Stomach smooth muscle (tissue), 2 donors: ENCODE results near the gene EXOC4.

Source experiments
- H3K27ac ChIP-seq: one replicate; pipeline ENCODE4 v1.7.0; 2013; ENCODE audit warnings: mild to moderate bottlenecking, low read length, inconsistent platforms
- H3K27me3 ChIP-seq, 2 donors: one replicate each; pipeline ENCODE4 v1.7.0; 2013; ENCODE audit warnings: low read length in 2 of 2; ENCODE audit not compliant: insufficient read depth in 2 of 2, control insufficient read depth in 1 of 2
- H3K36me3 ChIP-seq, 2 donors: one replicate each; pipeline ENCODE4 v1.7.0; 2013; ENCODE audit warnings: low read length in 2 of 2; ENCODE audit not compliant: control insufficient read depth in 2 of 2, insufficient read depth in 2 of 2
- H3K4me1 ChIP-seq: one replicate; pipeline ENCODE4 v1.7.0; 2013; ENCODE audit warnings: low read length; ENCODE audit not compliant: control insufficient read depth, insufficient read depth
- H3K4me3 ChIP-seq, 2 donors: one replicate each; pipeline ENCODE4 v1.7.0; 2013; ENCODE audit warnings: low read length in 2 of 2
- H3K9ac ChIP-seq, 2 donors: one replicate each; pipeline ENCODE4 v1.7.0; 2013; ENCODE audit warnings: low read length in 2 of 2, mild to moderate bottlenecking in 1 of 2
- H3K9me3 ChIP-seq, 2 donors: one replicate each; pipeline ENCODE4 v1.7.0; 2013; ENCODE audit warnings: low read length in 2 of 2; ENCODE audit not compliant: control insufficient read depth in 2 of 2
- donor health status: healthy.
- donor health status: Pancreatic carcinoma.

The EXOC4 gene

GRCh38 chr7:133382775-133383559 lies 130.1 kb downstream of the EXOC4 start:
- no peak overlapping the region for H3K4me3 ChIP-seq
- H3K27me3 ChIP-seq, result no peaks in the 10 kb centered on the region
- H3K27ac ChIP-seq, result no peak overlapping the region
- H3K36me3 ChIP-seq, result no peaks in the 10 kb centered on the region
- H3K4me1 ChIP-seq, result no peaks in the 10 kb centered on the region
- H3K9me3 ChIP-seq, result no peaks in the 10 kb centered on the region
- no peak overlapping the region for H3K9ac ChIP-seq

- no peaks in the 10 kb centered on the region for H3K27me3 ChIP-seq
- no peaks in the 10 kb centered on the region for H3K4me1 ChIP-seq
- no peaks in the 10 kb centered on the region for H3K9me3 ChIP-seq
- H3K36me3 ChIP-seq, result no peaks in the 10 kb centered on the region
- H3K4me3 ChIP-seq, result no peak overlapping the region
- H3K9ac ChIP-seq, result no peak overlapping the region
- no peak overlapping the region for H3K27ac ChIP-seq
Observed at GRCh38 chr7:133386205-133386604, 133.3 kb downstream of the EXOC4 start.

GRCh38 chr7:133389727-133390126 lies 136.8 kb downstream of the EXOC4 start:
- no peak overlapping the region for H3K9ac ChIP-seq
- H3K36me3 ChIP-seq, result no peaks in the 10 kb centered on the region
- no peak overlapping the region for H3K27ac ChIP-seq
- H3K9me3 ChIP-seq, result no peaks in the 10 kb centered on the region
- no peaks in the 10 kb centered on the region for H3K4me1 ChIP-seq
- no peak overlapping the region for H3K4me3 ChIP-seq
- H3K27me3 ChIP-seq, result no peaks in the 10 kb centered on the region

- Histone ChIP-seq H3K9me3 (no peaks in the 10 kb centered on the region), H3K9ac (no peak overlapping the region), H3K36me3 (no peaks in the 10 kb centered on the region), H3K27me3 (no peaks in the 10 kb centered on the region), H3K27ac (no peak overlapping the region), H3K4me1 (no peaks in the 10 kb centered on the region), H3K4me3 (no peak overlapping the region)
Observed at GRCh38 chr7:133391206-133391605, 138.3 kb downstream of the EXOC4 start.

- no peak overlapping the region for H3K27ac ChIP-seq
- no peak overlapping the region for H3K4me3 ChIP-seq
- no peaks in the 10 kb centered on the region for H3K9me3 ChIP-seq
- no peaks in the 10 kb centered on the region for H3K27me3 ChIP-seq
- no peaks in the 10 kb centered on the region for H3K4me1 ChIP-seq
- no peaks in the 10 kb centered on the region for H3K36me3 ChIP-seq
- no peak overlapping the region for H3K9ac ChIP-seq
Observed at GRCh38 chr7:133394369-133394768, 141.5 kb downstream of the EXOC4 start.

GRCh38 chr7:133395551-133395950 lies 142.7 kb downstream of the EXOC4 start:
- Histone ChIP-seq H3K4me1 (no peaks in the 10 kb centered on the region), H3K4me3 (no peak overlapping the region), H3K9me3 (no peaks in the 10 kb centered on the region), H3K9ac (no peak overlapping the region), H3K36me3 (no peaks in the 10 kb centered on the region), H3K27ac (no peak overlapping the region), H3K27me3 (no peaks in the 10 kb centered on the region)

GRCh38 chr7:133398506-133398905 lies 145.6 kb downstream of the EXOC4 start:
- Histone ChIP-seq H3K27ac (no peak overlapping the region), H3K9ac (no peak overlapping the region), H3K4me3 (no peak overlapping the region), H3K9me3 (no peaks in the 10 kb centered on the region), H3K36me3 (no peaks in the 10 kb centered on the region), H3K4me1 (no peaks in the 10 kb centered on the region), H3K27me3 (no peaks in the 10 kb centered on the region)

- Histone ChIP-seq H3K4me1 (no peaks in the 10 kb centered on the region), H3K27me3 (no peaks in the 10 kb centered on the region), H3K4me3 (no peak overlapping the region), H3K36me3 (no peaks in the 10 kb centered on the region), H3K9me3 (no peaks in the 10 kb centered on the region), H3K9ac (no peak overlapping the region), H3K27ac (no peak overlapping the region)
Observed at GRCh38 chr7:133401225-133401624, 148.3 kb downstream of the EXOC4 start.

- Histone ChIP-seq H3K9me3 (no peaks in the 10 kb centered on the region), H3K27ac (no peak overlapping the region), H3K4me3 (no peak overlapping the region), H3K36me3 (no peaks in the 10 kb centered on the region), H3K9ac (no peak overlapping the region), H3K27me3 (no peaks in the 10 kb centered on the region), H3K4me1 (no peaks in the 10 kb centered on the region)
Observed at GRCh38 chr7:133408212-133408611, 155.3 kb downstream of the EXOC4 start.

- no peaks in the 10 kb centered on the region for H3K27me3 ChIP-seq
- H3K9me3 ChIP-seq, result no peaks in the 10 kb centered on the region
- H3K36me3 ChIP-seq, result no peaks in the 10 kb centered on the region
- H3K4me3 ChIP-seq, result no peak overlapping the region
- H3K4me1 ChIP-seq, result no peaks in the 10 kb centered on the region
- H3K27ac ChIP-seq, result no peak overlapping the region
- no peak overlapping the region for H3K9ac ChIP-seq
Observed at GRCh38 chr7:133409421-133409820, 156.5 kb downstream of the EXOC4 start.

- Histone ChIP-seq H3K27ac (no peak overlapping the region), H3K36me3 (no peaks in the 10 kb centered on the region), H3K9ac (no peak overlapping the region), H3K4me3 (no peak overlapping the region), H3K9me3 (no peaks in the 10 kb centered on the region), H3K27me3 (no peaks in the 10 kb centered on the region), H3K4me1 (no peaks in the 10 kb centered on the region)
Observed at GRCh38 chr7:133409966-133410365, 157.1 kb downstream of the EXOC4 start.
